ENCODE data around the gene HOXD9.

HOXD9 gene

GRCh38 chr2:176171351-176172006 lies 49.0 kb downstream of the HOXD9 start:
- no peak for DNase-seq

DNA sequence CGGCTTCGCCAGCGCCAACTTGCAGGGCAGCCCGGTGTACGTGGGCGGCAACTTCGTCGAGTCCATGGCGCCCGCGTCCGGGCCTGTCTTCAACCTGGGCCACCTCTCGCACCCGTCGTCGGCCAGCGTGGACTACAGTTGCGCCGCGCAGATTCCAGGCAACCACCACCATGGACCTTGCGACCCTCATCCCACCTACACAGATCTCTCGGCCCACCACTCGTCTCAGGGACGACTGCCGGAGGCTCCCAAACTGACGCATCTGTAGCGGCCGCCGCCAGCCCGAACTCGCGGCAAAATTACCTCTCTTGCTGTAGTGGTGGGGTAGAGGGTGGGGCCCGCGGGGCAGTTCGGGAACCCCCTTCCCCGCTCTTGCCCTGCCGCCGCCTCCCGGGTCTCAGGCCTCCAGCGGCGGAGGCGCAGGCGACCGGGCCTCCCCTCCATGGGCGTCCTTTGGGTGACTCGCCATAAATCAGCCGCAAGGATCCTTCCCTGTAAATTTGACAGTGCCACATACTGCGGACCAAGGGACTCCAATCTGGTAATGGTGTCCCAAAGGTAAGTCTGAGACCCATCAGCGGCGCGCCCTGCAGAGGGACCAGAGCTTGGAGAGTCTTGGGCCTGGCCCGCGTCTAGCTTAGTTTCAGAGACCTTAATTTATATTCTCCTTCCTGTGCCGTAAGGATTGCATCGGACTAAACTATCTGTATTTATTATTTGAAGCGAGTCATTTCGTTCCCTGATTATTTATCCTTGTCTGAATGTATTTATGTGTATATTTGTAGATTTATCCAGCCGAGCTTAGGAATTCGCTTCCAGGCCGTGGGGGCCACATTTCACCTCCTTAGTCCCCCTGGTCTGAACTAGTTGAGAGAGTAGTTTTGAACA lies 49.7 kb downstream of the HOXD9 start:
- no peak for DNase-seq

DNA sequence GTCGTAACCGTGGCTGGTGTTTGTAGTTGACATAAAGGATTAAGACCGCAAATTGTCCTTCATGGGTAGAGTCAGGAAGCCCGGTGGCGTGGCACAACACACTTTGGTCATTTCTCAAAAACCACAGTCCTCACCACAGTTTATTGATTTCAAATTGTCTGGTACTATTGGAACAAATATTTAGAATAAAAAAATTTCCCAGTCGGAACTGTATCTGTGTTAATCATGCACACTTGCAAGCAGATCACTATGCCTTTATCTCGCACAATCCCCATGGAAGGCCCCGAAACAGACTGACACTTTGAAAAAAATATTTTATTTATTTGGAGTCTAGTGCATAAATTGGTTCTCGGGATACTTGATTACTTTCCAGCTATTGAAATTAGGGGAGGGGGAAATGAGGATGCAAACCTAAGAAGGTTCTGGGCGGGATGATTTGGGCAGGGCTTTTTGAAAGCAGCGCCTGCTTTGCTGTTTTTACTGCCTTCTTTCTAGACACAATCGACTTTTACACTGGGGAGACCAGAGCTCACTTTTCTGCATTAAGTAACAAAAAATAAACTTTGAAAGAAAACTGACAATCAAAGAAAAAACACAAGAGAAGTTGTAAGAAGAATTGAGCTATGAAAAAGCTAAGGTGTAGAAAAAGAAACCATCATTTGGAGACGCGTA lies 50.5 kb downstream of the HOXD9 start:
- no peak for DNase-seq

GRCh38 chr2:176173567-176174381 lies 51.3 kb downstream of the HOXD9 start:
- no peak for DNase-seq

- no peak for DNase-seq
These were observed 51.9 kb downstream of the HOXD9 start for GRCh38 chr2:176174382-176174823.
